K562 (cell line): ENCODE results near the gene DKC1. TPM values are rescaled to one million over a fixed set of nuclear protein-coding genes. Genes with fewer than 3 reads are reported as not detected.

Experiments used
- CBFA2T3 ChIP-seq: fragments of 450-650 bp; IDR thresholded peaks from 2 replicates; pipeline ENCODE4 v1.6.1; 2017
- EP400 ChIP-seq: fragments of 450-650 bp; IDR thresholded peaks from 2 replicates; pipeline ENCODE4 v1.6.1; 2017; ENCODE audit warnings: antibody characterized with exemption, mild to moderate bottlenecking, moderate library complexity
- HNRNPL ChIP-seq: fragments of 200-400 bp; formaldehyde crosslinking; IDR thresholded peaks from 2 replicates; pipeline ENCODE4 v1.6.1; 2017; ENCODE audit warnings: low read depth, mild to moderate bottlenecking, low read length
- IRF1 ChIP-seq: sonication (generic); formaldehyde crosslinking; IDR thresholded peaks from 2 replicates; pipeline ENCODE4 v1.8.0; 2022; ENCODE audit warnings: missing genetic modification reagents, mild to moderate bottlenecking, borderline replicate concordance
- MEF2D ChIP-seq: conservative IDR thresholded peaks from 2 replicates; pipeline ENCODE4 v1.6.1; 2016; ENCODE audit warnings: low read depth, missing genetic modification characterization, missing compliant biosample characterization
- MEIS2 ChIP-seq: fragments of 450-650 bp; IDR thresholded peaks from 2 replicates; pipeline ENCODE4 v1.6.1; 2014; ENCODE audit warnings: mild to moderate bottlenecking; ENCODE audit not compliant: partially characterized antibody
- SIX5 ChIP-seq, 2 experiments: IDR thresholded peaks; 2 replicates each; pipeline ENCODE4 v1.6.1; 2011; ENCODE audit warnings: low read length in 2 of 2, borderline replicate concordance in 1 of 2, low read depth in 1 of 2, mild to moderate bottlenecking in 1 of 2, moderate library complexity in 1 of 2; ENCODE audit not compliant: insufficient read depth in 1 of 2
- SRF ChIP-seq, 2 experiments: fragments of 250-450, 450-650 bp in 1 of 2; sonication (Bioruptor Pico) in 1 of 2; sonication (generic) in 1 of 2; formaldehyde crosslinking; IDR thresholded peaks; 2 replicates each; pipeline versions ENCODE4 v1.5.0 to v1.5.1; 2020 to 2022; ENCODE audit warnings: mild to moderate bottlenecking in 1 of 2, missing genetic modification reagents in 1 of 2
- SRSF7 ChIP-seq: fragments of 200-400 bp; formaldehyde crosslinking; optimal IDR thresholded peaks from 2 replicates; pipeline ENCODE3; 2017; ENCODE audit warnings: mild to moderate bottlenecking, low read depth, low read length
- TAF1 ChIP-seq: IDR thresholded peaks from 2 replicates; pipeline ENCODE4 v1.6.1; 2011; ENCODE audit warnings: mild to moderate bottlenecking, low read length, moderate library complexity; ENCODE audit not compliant: insufficient read depth, control insufficient read depth, severe bottlenecking; ENCODE audit errors: extremely low read depth
- TAF15 ChIP-seq: fragments of 200-400 bp; formaldehyde crosslinking; IDR thresholded peaks from 2 replicates; pipeline ENCODE4 v1.6.1; 2017; ENCODE audit warnings: mild to moderate bottlenecking, low read depth, low read length, moderate library complexity
- TAL1 ChIP-seq: fragments of 450-650 bp; IDR thresholded peaks from 2 replicates; pipeline ENCODE4 v1.6.1; 2016; ENCODE audit warnings: mild to moderate bottlenecking
- YY1 ChIP-seq, 3 experiments: IDR thresholded peaks; 2 replicates each; pipeline ENCODE4 v1.6.1; 2011; ENCODE audit warnings: low read length in 2 of 3, mild to moderate bottlenecking in 2 of 3, moderate library complexity in 2 of 3, borderline replicate concordance in 1 of 3, control low read depth in 1 of 3, low read depth in 1 of 3; ENCODE audit not compliant: insufficient read depth in 3 of 3, insufficient replicate concordance in 2 of 3, control insufficient read depth in 1 of 3, insufficient read length in 1 of 3; ENCODE audit errors: extremely low read depth in 1 of 3
- ZBTB1 ChIP-seq: sonication (generic); formaldehyde crosslinking; IDR thresholded peaks from 2 replicates; pipeline ENCODE4 v1.8.1; 2023; ENCODE audit warnings: missing genetic modification reagents, low read depth, mild to moderate bottlenecking, borderline replicate concordance
- ZBTB17 ChIP-seq: fragments of 450-650 bp; formaldehyde crosslinking; IDR thresholded peaks from 2 replicates; pipeline ENCODE4 v1.4.0; 2020; ENCODE audit warnings: mild to moderate bottlenecking
- ZNF124 ChIP-seq: sonication (generic); formaldehyde crosslinking; IDR thresholded peaks from 2 replicates; pipeline ENCODE4 v1.8.1; 2022; ENCODE audit warnings: missing genetic modification reagents
- ZNF436 ChIP-seq: fragments of 250-450, 450-650 bp; sonication (Bioruptor Pico); formaldehyde crosslinking; IDR thresholded peaks from 2 replicates; pipeline ENCODE4 v1.7.0; 2020; ENCODE audit warnings: mild to moderate bottlenecking
- ZNF561 ChIP-seq: fragments of 450-650 bp; formaldehyde crosslinking; conservative IDR thresholded peaks from 2 replicates; pipeline ENCODE4 v1.4.0; 2020; ENCODE audit warnings: mild to moderate bottlenecking, moderate library complexity
- ZNF764 ChIP-seq: fragments of 250-450 bp; sonication (Bioruptor Pico); IDR thresholded peaks from 2 replicates; pipeline ENCODE4 v1.4.0; 2020; ENCODE audit warnings: low read depth, mild to moderate bottlenecking, moderate library complexity
- polyA plus RNA-seq, 8 experiments: library from polyadenylated mRNA; depleted of rRNA in 4 of 8; stranded (reverse) in 5 of 8; unstranded in 3 of 8; fragments of >200 nt; fragmentation: Nextera tagmentation in 2 of 8; fragmentation: Illumina TruSeq in 1 of 8; extraction: Ambion mirVana in 2 of 8; extraction: Trizol in 1 of 8; gene quantifications; 2 replicates each; pipeline versions ENCODE4 v1.2.1 to v1.2.3, GENCODE V29; 2011 to 2014; ENCODE audit warnings: inconsistent platforms in 1 of 8, missing spikeins in 1 of 8
- total RNA-seq, 7 experiments: library from RNA; depleted of rRNA in 6 of 7; stranded (reverse); fragments of >200 nt in 6 of 7; fragmentation: Illumina TruSeq in 2 of 7; extraction: Trizol in 2 of 7; gene quantifications; 2 replicates each; pipeline versions ENCODE4 v1.2.1 to v1.2.3, GENCODE V29; 2011 to 2021; ENCODE audit warnings: low replicate concordance in 1 of 7
- TF ChIP-seq, protein P1 (sequence below): fragments of 250-450 bp; sonication (Bioruptor Pico); IDR thresholded peaks from 2 replicates; pipeline ENCODE4 v1.4.0; 2020
- TF ChIP-seq, protein P2 (sequence below): sonication (generic); formaldehyde crosslinking; IDR thresholded peaks from 2 replicates; pipeline ENCODE4 v1.8.1; 2023; ENCODE audit warnings: mild to moderate bottlenecking, missing genetic modification reagents
- TF ChIP-seq, protein P3 (sequence below), 2 experiments: fragments of 450-650 bp; conservative IDR thresholded peaks; 2 replicates each; pipeline ENCODE4 v1.6.1; 2017; ENCODE audit warnings: mild to moderate bottlenecking in 2 of 2, moderate library complexity in 2 of 2

Gene DKC1
- total and polyA plus RNA-seq, 9 of the 15 experiments (the other 6 are each of a cell fraction or from before 2014, with no cell fraction given), result 205 to 313 (median 219) TPM

DNA sequence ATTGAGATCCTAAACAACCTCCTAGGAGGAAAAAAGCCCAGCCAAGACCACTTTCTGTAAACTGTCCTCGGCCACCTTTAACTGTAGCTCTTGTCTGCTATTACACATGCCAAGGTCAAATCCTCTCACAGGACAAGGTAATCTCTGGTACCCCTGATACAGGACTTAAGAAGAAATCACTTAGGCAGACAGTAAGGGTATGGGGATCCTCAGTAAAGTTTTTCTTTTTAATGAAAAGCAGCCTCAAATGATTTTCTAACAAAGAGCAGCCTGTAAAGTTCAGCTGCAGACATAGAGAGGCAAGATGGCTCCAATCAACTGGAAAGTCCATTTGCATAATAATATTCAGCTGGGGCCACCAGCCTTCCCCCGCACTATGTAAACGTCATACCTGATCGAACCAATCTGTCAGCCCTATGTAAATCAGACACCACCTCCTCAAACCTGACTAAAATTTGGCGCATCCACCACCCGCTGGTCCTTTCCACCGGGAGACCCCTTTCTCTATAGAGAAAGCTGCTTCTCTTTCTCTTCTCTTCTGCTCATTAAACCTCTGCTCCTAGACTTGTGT lies 57.2 kb downstream of the DKC1 start (continued):
- TF ChIP-seq SRF (CRISPR knock-in tag; IDR thresholded peaks at IDR 0.05) (no peak), CBFA2T3 (0 out of 2 replicates have a peak, but pooled peaks have one; percentile 1), TAF15 (no peak), ZNF561 (CRISPR knock-in tag) (no peak), MEF2D (no peak), TAL1 (no peak), ZBTB1 (CRISPR knock-in tag) (no peak), MEIS2 (peak; percentile 61), ZNF764 (CRISPR knock-in tag) (no peak), IRF1 (CRISPR knock-in tag) (no peak), SRSF7 (no peak), TAF1 (no peak), ZNF436 (CRISPR knock-in tag) (no peak), ZBTB17 (CRISPR knock-in tag) (no peak), YY1 (IDR thresholded peaks at IDR 0.05; ENCODE audit: borderline replicate concordance in 1 of 3, control insufficient read depth in 1 of 3, extremely low read depth in 1 of 3, insufficient read depth in 3 of 3, insufficient read length in 1 of 3, insufficient replicate concordance in 2 of 3, low read depth in 1 of 3, low read length in 2 of 3) (peak in 1 of 3 experiments; percentile 67), HNRNPL (no peak), SIX5 (IDR thresholded peaks at IDR 0.05; ENCODE audit: borderline replicate concordance in 1 of 2, insufficient read depth in 1 of 2, low read depth in 1 of 2, low read length in 2 of 2) (no peak), ZNF124 (CRISPR knock-in tag) (no peak), EP400 (no peak)
- TF ChIP-seq, protein P1, sequence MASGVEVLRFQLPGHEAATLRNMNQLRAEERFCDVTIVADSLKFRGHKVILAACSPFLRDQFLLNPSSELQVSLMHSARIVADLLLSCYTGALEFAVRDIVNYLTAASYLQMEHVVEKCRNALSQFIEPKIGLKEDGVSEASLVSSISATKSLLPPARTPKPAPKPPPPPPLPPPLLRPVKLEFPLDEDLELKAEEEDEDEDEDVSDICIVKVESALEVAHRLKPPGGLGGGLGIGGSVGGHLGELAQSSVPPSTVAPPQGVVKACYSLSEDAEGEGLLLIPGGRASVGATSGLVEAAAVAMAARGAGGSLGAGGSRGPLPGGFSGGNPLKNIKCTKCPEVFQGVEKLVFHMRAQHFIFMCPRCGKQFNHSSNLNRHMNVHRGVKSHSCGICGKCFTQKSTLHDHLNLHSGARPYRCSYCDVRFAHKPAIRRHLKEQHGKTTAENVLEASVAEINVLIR (CRISPR knock-in tag), result no peak
- TF ChIP-seq, protein P2, sequence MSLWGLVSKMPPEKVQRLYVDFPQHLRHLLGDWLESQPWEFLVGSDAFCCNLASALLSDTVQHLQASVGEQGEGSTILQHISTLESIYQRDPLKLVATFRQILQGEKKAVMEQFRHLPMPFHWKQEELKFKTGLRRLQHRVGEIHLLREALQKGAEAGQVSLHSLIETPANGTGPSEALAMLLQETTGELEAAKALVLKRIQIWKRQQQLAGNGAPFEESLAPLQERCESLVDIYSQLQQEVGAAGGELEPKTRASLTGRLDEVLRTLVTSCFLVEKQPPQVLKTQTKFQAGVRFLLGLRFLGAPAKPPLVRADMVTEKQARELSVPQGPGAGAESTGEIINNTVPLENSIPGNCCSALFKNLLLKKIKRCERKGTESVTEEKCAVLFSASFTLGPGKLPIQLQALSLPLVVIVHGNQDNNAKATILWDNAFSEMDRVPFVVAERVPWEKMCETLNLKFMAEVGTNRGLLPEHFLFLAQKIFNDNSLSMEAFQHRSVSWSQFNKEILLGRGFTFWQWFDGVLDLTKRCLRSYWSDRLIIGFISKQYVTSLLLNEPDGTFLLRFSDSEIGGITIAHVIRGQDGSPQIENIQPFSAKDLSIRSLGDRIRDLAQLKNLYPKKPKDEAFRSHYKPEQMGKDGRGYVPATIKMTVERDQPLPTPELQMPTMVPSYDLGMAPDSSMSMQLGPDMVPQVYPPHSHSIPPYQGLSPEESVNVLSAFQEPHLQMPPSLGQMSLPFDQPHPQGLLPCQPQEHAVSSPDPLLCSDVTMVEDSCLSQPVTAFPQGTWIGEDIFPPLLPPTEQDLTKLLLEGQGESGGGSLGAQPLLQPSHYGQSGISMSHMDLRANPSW, result no peak
- TF ChIP-seq, protein P3, sequence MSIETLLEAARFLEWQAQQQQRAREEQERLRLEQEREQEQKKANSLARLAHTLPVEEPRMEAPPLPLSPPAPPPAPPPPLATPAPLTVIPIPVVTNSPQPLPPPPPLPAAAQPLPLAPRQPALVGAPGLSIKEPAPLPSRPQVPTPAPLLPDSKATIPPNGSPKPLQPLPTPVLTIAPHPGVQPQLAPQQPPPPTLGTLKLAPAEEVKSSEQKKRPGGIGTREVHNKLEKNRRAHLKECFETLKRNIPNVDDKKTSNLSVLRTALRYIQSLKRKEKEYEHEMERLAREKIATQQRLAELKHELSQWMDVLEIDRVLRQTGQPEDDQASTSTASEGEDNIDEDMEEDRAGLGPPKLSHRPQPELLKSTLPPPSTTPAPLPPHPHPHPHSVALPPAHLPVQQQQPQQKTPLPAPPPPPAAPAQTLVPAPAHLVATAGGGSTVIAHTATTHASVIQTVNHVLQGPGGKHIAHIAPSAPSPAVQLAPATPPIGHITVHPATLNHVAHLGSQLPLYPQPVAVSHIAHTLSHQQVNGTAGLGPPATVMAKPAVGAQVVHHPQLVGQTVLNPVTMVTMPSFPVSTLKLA (conservative IDR thresholded peaks at IDR 0.05), result no peak
